SK-N-MC (cell line): ENCODE results near the gene HS3ST4.

Experiments used
- DNase-seq: peaks from one replicate; pipeline ENCODE4 v3.0.0-alpha.2; 2011; ENCODE audit warnings: low read depth, low spot score
- H3K27ac ChIP-seq: fragments of 200-600 bp; sonication (generic); 2 replicates; pipeline ENCODE4 v1.5.1; 2016; ENCODE audit warnings: mixed run types
- H3K36me3 ChIP-seq: fragments of 200-600 bp; sonication (generic); 2 replicates; pipeline ENCODE4 v1.6.1; 2017; ENCODE audit warnings: antibody characterized with exemption, low read length, mixed read lengths; ENCODE audit not compliant: insufficient read depth
- H3K4me3 ChIP-seq: fragments of 200-600 bp; sonication (generic); 2 replicates; pipeline ENCODE4 v1.5.1; 2016
- H3K9ac ChIP-seq: fragments of 200-600 bp; sonication (generic); 2 replicates; pipeline ENCODE4 v1.8.0; 2017; ENCODE audit warnings: mixed run types, mixed read lengths; ENCODE audit not compliant: insufficient read length
- H3K9me3 ChIP-seq: fragments of 200-600 bp; sonication (generic); 2 replicates; pipeline ENCODE4 v1.6.1; 2017; ENCODE audit warnings: low read depth, mild to moderate bottlenecking, antibody characterized with exemption, low read length, moderate library complexity, mixed read lengths
- EZH2 ChIP-seq: fragments of 200-600 bp; sonication (generic); IDR thresholded peaks from one replicate; pipeline ENCODE4 v1.6.1; 2017; ENCODE audit warnings: antibody characterized with exemption
- FOXP2 ChIP-seq: optimal IDR thresholded peaks from 2 replicates; pipeline ENCODE3; 2011; ENCODE audit warnings: mild to moderate bottlenecking, moderate library complexity; ENCODE audit not compliant: insufficient read depth; ENCODE audit errors: extremely low read length, control extremely low read depth
- POLR2AphosphoS5 ChIP-seq: IDR thresholded peaks from 2 replicates; pipeline ENCODE4 v1.6.1; 2012; ENCODE audit warnings: mild to moderate bottlenecking, low read depth, low read length, borderline replicate concordance

Gene HS3ST4

GRCh38 chr16:25691519-25692091 is at the start of gene HS3ST4:
TSS of gene HS3ST4 (plus strand) at chr16:25691959.
- Histone ChIP-seq H3K9me3 (no peaks in the 10 kb centered on the region), H3K9ac (peak within 1 kb of the TSS; percentile 56), H3K4me3 (peak within 1 kb of the TSS; percentile 89), H3K27ac (peak within 1 kb of the TSS; percentile 54; the same call in 1 of the 2 replicates), H3K36me3 (peaks cover 7% of the 10 kb centered on the region)
- DNase-seq: no peak
- TF ChIP-seq EZH2 (no peak), FOXP2 (no peak), POLR2AphosphoS5 (no peak)

GRCh38 chr16:25643633-25644032 is 48.1 kb upstream of the HS3ST4 start:
- no peak overlapping the region for H3K27ac ChIP-seq
- TF ChIP-seq FOXP2 (no peak), EZH2 (no peak)
- no peak overlapping the region for H3K4me3 ChIP-seq
- H3K9ac ChIP-seq: no peak overlapping the region
- DNase-seq: no peak
- no peaks in the 10 kb centered on the region for H3K9me3 ChIP-seq
- no peaks in the 10 kb centered on the region for H3K36me3 ChIP-seq

- H3K9ac ChIP-seq: no peak overlapping the region
- no peak for DNase-seq
- TF ChIP-seq FOXP2 (no peak), EZH2 (no peak), POLR2AphosphoS5 (no peak)
- no peak overlapping the region for H3K4me3 ChIP-seq
- H3K27ac ChIP-seq: no peak overlapping the region
- H3K9me3 ChIP-seq: 0 out of 2 replicates have a peak, but pooled peaks cover 2% of the 10 kb centered on the region
- H3K36me3 ChIP-seq: no peaks in the 10 kb centered on the region
These were observed 35.1 kb upstream of the HS3ST4 start for GRCh38 chr16:25656639-25657038.

GRCh38 chr16:25676820-25677219 is 14.9 kb upstream of the HS3ST4 start:
- no peaks in the 10 kb centered on the region for H3K9me3 ChIP-seq
- no peak for TF ChIP-seq POLR2AphosphoS5
- TF ChIP-seq FOXP2: no peak
- no peak for TF ChIP-seq EZH2
- no peak overlapping the region for H3K9ac ChIP-seq
- DNase-seq: no peak
- no peak overlapping the region for H3K27ac ChIP-seq
- no peak overlapping the region for H3K4me3 ChIP-seq
- no peaks in the 10 kb centered on the region for H3K36me3 ChIP-seq

GRCh38 chr16:25679511-25679910 is 12.2 kb upstream of the HS3ST4 start:
- Histone ChIP-seq H3K9me3 (no peaks in the 10 kb centered on the region), H3K36me3 (no peaks in the 10 kb centered on the region), H3K4me3 (no peak overlapping the region), H3K9ac (no peak overlapping the region), H3K27ac (no peak overlapping the region)
- TF ChIP-seq POLR2AphosphoS5 (no peak), EZH2 (no peak), FOXP2 (no peak)
- no peak for DNase-seq

DNA sequence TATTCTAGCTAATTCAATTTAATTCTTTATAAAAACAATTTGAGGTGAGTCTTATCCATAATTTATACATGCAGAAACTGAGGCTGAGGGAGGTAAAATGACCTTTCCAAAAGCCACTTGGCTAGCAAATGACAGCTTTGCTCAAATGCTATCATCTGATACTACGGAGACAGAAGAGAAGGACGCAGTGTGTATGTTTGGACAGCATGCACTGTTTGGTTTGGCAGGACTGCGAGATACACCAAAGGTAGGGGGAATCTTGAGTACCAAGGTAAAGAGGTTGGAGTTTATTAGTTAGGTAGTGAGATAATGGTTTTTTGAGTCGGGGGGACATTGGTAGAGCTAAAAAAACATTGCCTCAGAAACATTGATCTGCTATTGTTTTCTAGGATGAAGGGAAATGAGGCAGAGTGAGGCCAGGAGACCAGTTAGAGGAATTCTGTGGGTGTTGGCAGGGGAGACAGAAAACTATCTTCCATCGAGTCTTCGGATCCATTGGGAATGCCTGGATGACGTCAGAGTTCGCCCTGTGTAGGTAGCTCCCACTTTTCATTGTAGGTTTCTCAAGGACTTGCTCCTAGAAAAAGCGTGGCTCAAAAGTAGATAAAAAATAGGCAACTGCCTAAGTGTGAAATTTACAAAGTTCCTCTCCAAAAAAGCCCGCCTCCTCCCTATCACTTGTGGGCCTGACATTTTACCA is 2.5 kb upstream of the HS3ST4 start:
- peak overlapping the region; percentile 54; the same call in 1 of the 2 replicates for H3K27ac ChIP-seq
- no peak overlapping the region for H3K4me3 ChIP-seq
- no peak for DNase-seq

DNA sequence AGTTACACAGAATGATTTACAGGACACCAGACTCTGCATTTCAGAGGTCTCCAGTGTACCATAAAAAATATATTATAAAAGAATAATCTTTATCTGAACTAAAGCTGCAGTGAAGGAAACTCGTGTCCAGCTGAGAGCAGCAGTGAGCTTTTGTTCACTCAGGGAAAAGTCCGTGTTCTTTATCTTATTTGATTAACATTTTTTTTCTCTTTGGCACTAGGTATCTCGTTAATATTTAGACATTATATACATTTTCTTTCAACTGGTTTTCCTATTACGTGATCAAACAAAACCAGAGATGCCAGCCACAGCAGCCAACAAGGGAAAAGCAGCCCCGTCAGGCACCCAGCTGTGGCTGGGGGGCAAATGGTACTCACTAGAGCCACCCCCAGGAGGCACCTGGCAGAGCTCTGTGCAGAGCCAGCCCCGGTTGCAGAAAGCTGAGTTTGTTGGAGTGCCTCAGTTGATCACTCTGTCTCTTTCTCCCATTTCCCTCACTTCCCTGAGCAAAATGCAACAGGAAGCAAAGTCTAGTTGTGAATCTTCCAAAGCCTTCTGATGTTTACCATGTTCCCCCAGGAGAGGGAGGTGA is 1.1 kb upstream of the HS3ST4 start:
- peak overlapping the region; percentile 54; the same call in 1 of the 2 replicates for H3K27ac ChIP-seq
- no peak overlapping the region for H3K9ac ChIP-seq
- no peaks in the 10 kb centered on the region for H3K9me3 ChIP-seq
- TF ChIP-seq FOXP2: no peak
- H3K4me3 ChIP-seq: peak overlapping the region; percentile 89
- DNase-seq: no peak
- no peaks in the 10 kb centered on the region for H3K36me3 ChIP-seq

More for the DNA sequence above, 2.5 kb upstream of the HS3ST4 start:
- Histone ChIP-seq H3K9me3 (no peaks in the 10 kb centered on the region), H3K36me3 (no peaks in the 10 kb centered on the region), H3K9ac (no peak overlapping the region)
- TF ChIP-seq FOXP2: no peak
- no peak for TF ChIP-seq EZH2

DNA sequence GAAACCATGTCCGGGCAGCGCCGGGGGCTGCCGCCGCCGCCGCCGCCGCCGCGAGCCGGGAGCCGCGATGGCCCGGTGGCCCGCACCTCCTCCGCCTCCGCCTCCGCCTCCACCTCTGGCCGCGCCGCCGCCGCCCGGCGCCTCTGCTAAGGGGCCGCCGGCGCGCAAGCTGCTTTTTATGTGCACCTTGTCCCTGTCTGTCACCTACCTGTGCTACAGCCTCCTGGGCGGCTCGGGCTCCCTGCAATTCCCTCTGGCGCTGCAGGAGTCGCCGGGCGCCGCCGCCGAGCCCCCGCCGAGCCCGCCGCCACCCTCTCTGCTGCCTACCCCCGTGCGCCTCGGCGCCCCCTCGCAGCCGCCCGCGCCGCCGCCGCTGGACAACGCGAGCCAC is 587 bp downstream of the HS3ST4 start:
- Histone ChIP-seq H3K9ac (peak overlapping the region; percentile 34), H3K4me3 (peak overlapping the region; percentile 82)
- DNase-seq: no peak

More for the DNA sequence above, 587 bp downstream of the HS3ST4 start:
- TF ChIP-seq EZH2 (no peak), POLR2AphosphoS5 (no peak), FOXP2 (no peak)
- H3K9me3 ChIP-seq: no peaks in the 10 kb centered on the region
- peaks cover 11% of the 10 kb centered on the region for H3K36me3 ChIP-seq
- H3K27ac ChIP-seq: no peak overlapping the region
